ENCODE results near the gene SORBS2.

DNA sequence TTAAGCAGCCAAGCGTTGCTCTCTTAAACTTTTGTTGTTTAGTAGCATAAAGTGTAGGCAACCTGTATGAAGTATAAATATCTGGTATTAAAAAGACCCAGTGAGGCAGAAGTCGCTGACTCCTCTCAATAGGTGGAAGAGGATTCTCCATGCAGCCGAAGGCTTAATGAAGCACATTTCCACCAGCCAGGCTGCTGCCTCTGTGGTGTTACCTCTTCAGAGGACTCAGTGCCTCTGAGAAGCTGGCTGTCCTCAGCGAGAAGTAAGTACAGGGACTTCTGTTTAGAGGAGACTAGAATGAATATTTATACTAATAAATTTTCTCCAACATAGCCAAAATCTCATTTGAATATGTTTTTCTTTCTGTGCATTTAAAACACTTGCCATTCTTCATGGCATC, 6.0 kb downstream of the SORBS2 start:
- TF ChIP-seq, protein P1, sequence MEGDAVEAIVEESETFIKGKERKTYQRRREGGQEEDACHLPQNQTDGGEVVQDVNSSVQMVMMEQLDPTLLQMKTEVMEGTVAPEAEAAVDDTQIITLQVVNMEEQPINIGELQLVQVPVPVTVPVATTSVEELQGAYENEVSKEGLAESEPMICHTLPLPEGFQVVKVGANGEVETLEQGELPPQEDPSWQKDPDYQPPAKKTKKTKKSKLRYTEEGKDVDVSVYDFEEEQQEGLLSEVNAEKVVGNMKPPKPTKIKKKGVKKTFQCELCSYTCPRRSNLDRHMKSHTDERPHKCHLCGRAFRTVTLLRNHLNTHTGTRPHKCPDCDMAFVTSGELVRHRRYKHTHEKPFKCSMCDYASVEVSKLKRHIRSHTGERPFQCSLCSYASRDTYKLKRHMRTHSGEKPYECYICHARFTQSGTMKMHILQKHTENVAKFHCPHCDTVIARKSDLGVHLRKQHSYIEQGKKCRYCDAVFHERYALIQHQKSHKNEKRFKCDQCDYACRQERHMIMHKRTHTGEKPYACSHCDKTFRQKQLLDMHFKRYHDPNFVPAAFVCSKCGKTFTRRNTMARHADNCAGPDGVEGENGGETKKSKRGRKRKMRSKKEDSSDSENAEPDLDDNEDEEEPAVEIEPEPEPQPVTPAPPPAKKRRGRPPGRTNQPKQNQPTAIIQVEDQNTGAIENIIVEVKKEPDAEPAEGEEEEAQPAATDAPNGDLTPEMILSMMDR (IDR thresholded peaks at IDR 0.05): no peak
- TF ChIP-seq NR2C2 (CRISPR knock-in tag; IDR thresholded peaks at IDR 0.05) (no peak), TEAD4 (CRISPR knock-in tag; IDR thresholded peaks at IDR 0.05) (no peak), NFATC4 (CRISPR knock-in tag; IDR thresholded peaks at IDR 0.05) (no peak), ELF4 (CRISPR knock-in tag; IDR thresholded peaks at IDR 0.05; ENCODE audit: low read depth) (no peak), MYBL2 (CRISPR knock-in tag; IDR thresholded peaks at IDR 0.05) (no peak)
- TF ChIP-seq, protein P2, sequence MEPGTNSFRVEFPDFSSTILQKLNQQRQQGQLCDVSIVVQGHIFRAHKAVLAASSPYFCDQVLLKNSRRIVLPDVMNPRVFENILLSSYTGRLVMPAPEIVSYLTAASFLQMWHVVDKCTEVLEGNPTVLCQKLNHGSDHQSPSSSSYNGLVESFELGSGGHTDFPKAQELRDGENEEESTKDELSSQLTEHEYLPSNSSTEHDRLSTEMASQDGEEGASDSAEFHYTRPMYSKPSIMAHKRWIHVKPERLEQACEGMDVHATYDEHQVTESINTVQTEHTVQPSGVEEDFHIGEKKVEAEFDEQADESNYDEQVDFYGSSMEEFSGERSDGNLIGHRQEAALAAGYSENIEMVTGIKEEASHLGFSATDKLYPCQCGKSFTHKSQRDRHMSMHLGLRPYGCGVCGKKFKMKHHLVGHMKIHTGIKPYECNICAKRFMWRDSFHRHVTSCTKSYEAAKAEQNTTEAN (CRISPR knock-in tag; IDR thresholded peaks at IDR 0.05): no peak
- TF ChIP-seq, protein P3, sequence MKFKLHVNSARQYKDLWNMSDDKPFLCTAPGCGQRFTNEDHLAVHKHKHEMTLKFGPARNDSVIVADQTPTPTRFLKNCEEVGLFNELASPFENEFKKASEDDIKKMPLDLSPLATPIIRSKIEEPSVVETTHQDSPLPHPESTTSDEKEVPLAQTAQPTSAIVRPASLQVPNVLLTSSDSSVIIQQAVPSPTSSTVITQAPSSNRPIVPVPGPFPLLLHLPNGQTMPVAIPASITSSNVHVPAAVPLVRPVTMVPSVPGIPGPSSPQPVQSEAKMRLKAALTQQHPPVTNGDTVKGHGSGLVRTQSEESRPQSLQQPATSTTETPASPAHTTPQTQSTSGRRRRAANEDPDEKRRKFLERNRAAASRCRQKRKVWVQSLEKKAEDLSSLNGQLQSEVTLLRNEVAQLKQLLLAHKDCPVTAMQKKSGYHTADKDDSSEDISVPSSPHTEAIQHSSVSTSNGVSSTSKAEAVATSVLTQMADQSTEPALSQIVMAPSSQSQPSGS (CRISPR knock-in tag; IDR thresholded peaks at IDR 0.05; ENCODE audit: borderline replicate concordance, low read depth): no peak
- TF ChIP-seq, protein P4, sequence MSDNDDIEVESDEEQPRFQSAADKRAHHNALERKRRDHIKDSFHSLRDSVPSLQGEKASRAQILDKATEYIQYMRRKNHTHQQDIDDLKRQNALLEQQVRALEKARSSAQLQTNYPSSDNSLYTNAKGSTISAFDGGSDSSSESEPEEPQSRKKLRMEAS (CRISPR knock-in tag; IDR thresholded peaks at IDR 0.05): no peak
- TF ChIP-seq, protein P5, sequence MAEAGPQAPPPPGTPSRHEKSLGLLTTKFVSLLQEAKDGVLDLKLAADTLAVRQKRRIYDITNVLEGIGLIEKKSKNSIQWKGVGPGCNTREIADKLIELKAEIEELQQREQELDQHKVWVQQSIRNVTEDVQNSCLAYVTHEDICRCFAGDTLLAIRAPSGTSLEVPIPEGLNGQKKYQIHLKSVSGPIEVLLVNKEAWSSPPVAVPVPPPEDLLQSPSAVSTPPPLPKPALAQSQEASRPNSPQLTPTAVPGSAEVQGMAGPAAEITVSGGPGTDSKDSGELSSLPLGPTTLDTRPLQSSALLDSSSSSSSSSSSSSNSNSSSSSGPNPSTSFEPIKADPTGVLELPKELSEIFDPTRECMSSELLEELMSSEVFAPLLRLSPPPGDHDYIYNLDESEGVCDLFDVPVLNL (CRISPR knock-in tag; IDR thresholded peaks at IDR 0.05; ENCODE audit: borderline replicate concordance, low read depth): no peak

Data from WTC11 (cell line).